ENCODE data around the gene RARRES2. TPM values are rescaled to one million over a fixed set of nuclear protein-coding genes. Genes with fewer than 3 reads are reported as not detected.

RARRES2 gene
- total and polyA plus RNA-seq, 2 of the 13 experiments (the other 11 are each of a cell fraction or from before 2014, with no cell fraction given), result 134 to 172 TPM

DNA sequence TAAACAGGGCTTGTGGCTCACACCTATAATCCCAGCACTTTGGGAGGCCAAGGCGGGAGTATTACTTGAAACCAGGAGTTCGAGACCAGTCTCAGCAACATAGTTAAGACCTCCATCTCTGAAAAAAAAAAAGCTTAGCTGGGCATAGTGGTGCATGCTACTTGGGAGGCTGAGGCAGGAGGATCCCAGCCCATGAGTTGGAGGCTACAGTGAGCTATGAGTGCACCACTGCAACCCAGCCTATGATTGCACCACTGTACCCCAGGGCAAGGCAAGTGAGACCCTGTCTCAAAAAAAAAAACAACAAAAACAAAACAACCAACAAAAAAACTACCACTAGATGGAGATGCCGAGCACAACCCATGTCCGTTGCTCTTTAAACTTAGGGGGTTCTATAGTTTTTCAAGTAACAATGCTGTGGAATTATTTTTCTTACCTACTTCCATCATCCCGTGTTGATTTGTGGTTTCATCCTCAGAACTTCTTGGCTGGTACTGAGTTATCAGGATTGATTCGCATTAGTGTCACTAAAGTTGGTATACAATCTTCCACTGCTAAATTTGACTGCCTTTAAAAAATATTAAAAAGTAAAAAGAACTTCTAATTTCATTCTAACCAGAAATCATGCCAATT lies 15.0 kb upstream of the RARRES2 start (continued):
- no peak for TF ChIP-seq ATF7-NPFF (CRISPR knock-in tag; IDR thresholded peaks at IDR 0.05; ENCODE audit: low read depth)
- no peak for TF ChIP-seq IKZF1 (IDR thresholded peaks at IDR 0.05)
- TF ChIP-seq, protein P1, sequence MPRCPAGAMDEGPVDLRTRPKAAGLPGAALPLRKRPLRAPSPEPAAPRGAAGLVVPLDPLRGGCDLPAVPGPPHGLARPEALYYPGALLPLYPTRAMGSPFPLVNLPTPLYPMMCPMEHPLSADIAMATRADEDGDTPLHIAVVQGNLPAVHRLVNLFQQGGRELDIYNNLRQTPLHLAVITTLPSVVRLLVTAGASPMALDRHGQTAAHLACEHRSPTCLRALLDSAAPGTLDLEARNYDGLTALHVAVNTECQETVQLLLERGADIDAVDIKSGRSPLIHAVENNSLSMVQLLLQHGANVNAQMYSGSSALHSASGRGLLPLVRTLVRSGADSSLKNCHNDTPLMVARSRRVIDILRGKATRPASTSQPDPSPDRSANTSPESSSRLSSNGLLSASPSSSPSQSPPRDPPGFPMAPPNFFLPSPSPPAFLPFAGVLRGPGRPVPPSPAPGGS (CRISPR knock-in tag; IDR thresholded peaks at IDR 0.05), result no peak
- TF ChIP-seq PCBP1 (IDR thresholded peaks at IDR 0.05; ENCODE audit: borderline replicate concordance, low read depth, low read length), result no peak
- TF ChIP-seq, protein P2, sequence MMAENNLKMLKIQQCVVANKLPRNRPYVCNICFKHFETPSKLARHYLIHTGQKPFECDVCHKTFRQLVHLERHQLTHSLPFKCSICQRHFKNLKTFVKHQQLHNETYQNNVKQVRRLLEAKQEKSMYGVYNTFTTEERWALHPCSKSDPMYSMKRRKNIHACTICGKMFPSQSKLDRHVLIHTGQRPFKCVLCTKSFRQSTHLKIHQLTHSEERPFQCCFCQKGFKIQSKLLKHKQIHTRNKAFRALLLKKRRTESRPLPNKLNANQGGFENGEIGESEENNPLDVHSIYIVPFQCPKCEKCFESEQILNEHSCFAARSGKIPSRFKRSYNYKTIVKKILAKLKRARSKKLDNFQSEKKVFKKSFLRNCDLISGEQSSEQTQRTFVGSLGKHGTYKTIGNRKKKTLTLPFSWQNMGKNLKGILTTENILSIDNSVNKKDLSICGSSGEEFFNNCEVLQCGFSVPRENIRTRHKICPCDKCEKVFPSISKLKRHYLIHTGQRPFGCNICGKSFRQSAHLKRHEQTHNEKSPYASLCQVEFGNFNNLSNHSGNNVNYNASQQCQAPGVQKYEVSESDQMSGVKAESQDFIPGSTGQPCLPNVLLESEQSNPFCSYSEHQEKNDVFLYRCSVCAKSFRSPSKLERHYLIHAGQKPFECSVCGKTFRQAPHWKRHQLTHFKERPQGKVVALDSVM (CRISPR knock-in tag; IDR thresholded peaks at IDR 0.05), result peak; percentile 85; the same call in 1 of the 2 replicates
- no peak for TF ChIP-seq ZNF367 (CRISPR knock-in tag; IDR thresholded peaks at IDR 0.05; ENCODE audit: borderline replicate concordance)
- TF ChIP-seq, protein P3, sequence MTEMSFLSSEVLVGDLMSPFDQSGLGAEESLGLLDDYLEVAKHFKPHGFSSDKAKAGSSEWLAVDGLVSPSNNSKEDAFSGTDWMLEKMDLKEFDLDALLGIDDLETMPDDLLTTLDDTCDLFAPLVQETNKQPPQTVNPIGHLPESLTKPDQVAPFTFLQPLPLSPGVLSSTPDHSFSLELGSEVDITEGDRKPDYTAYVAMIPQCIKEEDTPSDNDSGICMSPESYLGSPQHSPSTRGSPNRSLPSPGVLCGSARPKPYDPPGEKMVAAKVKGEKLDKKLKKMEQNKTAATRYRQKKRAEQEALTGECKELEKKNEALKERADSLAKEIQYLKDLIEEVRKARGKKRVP (CRISPR knock-in tag; IDR thresholded peaks at IDR 0.05), result peak in 1 of 2 experiments; percentile 45; a peak in 1 of 4 replicates
- TF ChIP-seq, protein P4, sequence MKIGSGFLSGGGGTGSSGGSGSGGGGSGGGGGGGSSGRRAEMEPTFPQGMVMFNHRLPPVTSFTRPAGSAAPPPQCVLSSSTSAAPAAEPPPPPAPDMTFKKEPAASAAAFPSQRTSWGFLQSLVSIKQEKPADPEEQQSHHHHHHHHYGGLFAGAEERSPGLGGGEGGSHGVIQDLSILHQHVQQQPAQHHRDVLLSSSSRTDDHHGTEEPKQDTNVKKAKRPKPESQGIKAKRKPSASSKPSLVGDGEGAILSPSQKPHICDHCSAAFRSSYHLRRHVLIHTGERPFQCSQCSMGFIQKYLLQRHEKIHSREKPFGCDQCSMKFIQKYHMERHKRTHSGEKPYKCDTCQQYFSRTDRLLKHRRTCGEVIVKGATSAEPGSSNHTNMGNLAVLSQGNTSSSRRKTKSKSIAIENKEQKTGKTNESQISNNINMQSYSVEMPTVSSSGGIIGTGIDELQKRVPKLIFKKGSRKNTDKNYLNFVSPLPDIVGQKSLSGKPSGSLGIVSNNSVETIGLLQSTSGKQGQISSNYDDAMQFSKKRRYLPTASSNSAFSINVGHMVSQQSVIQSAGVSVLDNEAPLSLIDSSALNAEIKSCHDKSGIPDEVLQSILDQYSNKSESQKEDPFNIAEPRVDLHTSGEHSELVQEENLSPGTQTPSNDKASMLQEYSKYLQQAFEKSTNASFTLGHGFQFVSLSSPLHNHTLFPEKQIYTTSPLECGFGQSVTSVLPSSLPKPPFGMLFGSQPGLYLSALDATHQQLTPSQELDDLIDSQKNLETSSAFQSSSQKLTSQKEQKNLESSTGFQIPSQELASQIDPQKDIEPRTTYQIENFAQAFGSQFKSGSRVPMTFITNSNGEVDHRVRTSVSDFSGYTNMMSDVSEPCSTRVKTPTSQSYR (CRISPR knock-in tag; IDR thresholded peaks at IDR 0.05; ENCODE audit: borderline replicate concordance), result no peak
- no peak for TF ChIP-seq IRX3 (CRISPR knock-in tag; IDR thresholded peaks at IDR 0.05; ENCODE audit: borderline replicate concordance, low read depth)
- TF ChIP-seq, protein P5, sequence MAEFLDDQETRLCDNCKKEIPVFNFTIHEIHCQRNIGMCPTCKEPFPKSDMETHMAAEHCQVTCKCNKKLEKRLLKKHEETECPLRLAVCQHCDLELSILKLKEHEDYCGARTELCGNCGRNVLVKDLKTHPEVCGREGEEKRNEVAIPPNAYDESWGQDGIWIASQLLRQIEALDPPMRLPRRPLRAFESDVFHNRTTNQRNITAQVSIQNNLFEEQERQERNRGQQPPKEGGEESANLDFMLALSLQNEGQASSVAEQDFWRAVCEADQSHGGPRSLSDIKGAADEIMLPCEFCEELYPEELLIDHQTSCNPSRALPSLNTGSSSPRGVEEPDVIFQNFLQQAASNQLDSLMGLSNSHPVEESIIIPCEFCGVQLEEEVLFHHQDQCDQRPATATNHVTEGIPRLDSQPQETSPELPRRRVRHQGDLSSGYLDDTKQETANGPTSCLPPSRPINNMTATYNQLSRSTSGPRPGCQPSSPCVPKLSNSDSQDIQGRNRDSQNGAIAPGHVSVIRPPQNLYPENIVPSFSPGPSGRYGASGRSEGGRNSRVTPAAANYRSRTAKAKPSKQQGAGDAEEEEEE (CRISPR knock-in tag; IDR thresholded peaks at IDR 0.05; ENCODE audit: borderline replicate concordance), result no peak
- TF ChIP-seq, protein P6, sequence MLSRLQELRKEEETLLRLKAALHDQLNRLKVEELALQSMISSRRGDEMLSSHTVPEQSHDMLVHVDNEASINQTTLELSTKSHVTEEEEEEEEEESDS (CRISPR knock-in tag; IDR thresholded peaks at IDR 0.05; ENCODE audit: borderline replicate concordance), result no peak
- TF ChIP-seq ZNF564 (CRISPR knock-in tag; IDR thresholded peaks at IDR 0.05), result no peak
- no peak for TF ChIP-seq ZNF749 (CRISPR knock-in tag; IDR thresholded peaks at IDR 0.05; ENCODE audit: borderline replicate concordance)
- no peak for TF ChIP-seq KDM4B (CRISPR knock-in tag; IDR thresholded peaks at IDR 0.05)
- TF ChIP-seq ARNT2 (CRISPR knock-in tag; IDR thresholded peaks at IDR 0.05; ENCODE audit: low read depth), result no peak
- TF ChIP-seq, protein P7, sequence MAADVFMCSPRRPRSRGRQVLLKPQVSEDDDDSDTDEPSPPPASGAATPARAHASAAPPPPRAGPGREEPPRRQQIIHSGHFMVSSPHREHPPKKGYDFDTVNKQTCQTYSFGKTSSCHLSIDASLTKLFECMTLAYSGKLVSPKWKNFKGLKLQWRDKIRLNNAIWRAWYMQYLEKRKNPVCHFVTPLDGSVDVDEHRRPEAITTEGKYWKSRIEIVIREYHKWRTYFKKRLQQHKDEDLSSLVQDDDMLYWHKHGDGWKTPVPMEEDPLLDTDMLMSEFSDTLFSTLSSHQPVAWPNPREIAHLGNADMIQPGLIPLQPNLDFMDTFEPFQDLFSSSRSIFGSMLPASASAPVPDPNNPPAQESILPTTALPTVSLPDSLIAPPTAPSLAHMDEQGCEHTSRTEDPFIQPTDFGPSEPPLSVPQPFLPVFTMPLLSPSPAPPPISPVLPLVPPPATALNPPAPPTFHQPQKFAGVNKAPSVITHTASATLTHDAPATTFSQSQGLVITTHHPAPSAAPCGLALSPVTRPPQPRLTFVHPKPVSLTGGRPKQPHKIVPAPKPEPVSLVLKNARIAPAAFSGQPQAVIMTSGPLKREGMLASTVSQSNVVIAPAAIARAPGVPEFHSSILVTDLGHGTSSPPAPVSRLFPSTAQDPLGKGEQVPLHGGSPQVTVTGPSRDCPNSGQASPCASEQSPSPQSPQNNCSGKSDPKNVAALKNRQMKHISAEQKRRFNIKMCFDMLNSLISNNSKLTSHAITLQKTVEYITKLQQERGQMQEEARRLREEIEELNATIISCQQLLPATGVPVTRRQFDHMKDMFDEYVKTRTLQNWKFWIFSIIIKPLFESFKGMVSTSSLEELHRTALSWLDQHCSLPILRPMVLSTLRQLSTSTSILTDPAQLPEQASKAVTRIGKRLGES (CRISPR knock-in tag; IDR thresholded peaks at IDR 0.05; ENCODE audit: borderline replicate concordance), result no peak

Measured in HepG2 (cell line).